HG02623 (cell line): ENCODE data around the gene PCDHGA5.
"Not testable (repeated sequence)": the region's sequence is repeated elsewhere in the genome, so short reads cannot be mapped to it uniquely, and the experiment has no call there.

ENCODE experiments used
- ATAC-seq: cut with Tn5 transposase; IDR thresholded peaks from one replicate; pipeline ENCODE4 v1.9.1; 2021; ENCODE audit warnings: moderate library complexity; ENCODE audit not compliant: unreplicated experiment

The PCDHGA5 gene

DNA sequence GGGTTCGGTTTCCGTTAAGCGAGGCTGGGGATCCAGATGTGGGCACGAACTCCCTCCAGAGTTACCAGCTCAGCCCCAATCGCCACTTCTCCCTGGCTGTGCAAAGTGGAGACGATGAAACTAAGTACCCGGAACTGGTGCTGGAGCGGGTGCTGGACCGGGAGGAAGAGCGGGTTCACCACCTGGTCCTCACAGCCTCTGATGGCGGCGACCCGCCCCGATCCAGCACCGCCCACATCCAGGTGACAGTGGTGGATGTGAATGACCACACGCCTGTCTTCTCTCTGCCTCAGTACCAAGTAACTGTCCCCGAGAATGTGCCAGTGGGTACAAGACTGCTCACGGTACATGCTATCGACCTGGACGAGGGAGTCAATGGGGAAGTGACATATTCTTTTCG, 19.4 kb downstream of the PCDHGA5 start:
- no peak for ATAC-seq

DNA sequence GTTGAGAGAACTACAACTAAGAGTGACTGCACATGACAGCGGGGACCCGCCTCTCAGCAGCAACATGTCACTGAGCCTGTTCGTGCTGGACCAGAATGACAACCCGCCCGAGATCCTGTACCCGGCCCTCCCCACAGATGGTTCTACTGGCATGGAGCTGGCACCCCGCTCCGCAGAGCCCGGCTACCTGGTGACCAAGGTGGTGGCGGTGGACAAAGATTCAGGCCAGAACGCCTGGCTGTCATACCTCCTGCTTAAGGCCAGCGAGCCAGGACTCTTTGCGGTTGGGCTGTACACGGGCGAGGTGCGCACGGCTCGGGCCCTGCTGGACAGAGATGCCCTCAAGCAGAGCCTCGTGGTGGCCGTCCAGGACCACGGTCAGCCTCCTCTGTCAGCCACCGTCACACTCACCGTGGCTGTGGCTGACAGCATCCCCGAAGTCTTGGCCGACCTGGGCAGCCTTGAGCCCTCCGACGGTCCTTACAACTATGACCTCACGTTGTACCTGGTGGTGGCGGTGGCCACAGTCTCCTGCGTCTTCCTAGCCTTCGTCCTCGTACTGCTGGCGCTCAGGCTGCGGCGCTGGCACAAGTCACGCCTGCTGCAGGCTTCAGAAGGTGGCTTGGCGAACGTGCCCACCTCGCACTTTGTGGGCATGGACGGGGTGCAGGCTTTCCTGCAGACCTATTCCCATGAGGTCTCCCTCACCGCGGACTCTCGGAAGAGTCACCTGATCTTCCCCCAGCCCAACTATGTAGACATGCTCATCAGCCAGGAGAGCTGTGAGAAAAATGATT, 20.7 kb downstream of the PCDHGA5 start:
- ATAC-seq, result no peak

DNA sequence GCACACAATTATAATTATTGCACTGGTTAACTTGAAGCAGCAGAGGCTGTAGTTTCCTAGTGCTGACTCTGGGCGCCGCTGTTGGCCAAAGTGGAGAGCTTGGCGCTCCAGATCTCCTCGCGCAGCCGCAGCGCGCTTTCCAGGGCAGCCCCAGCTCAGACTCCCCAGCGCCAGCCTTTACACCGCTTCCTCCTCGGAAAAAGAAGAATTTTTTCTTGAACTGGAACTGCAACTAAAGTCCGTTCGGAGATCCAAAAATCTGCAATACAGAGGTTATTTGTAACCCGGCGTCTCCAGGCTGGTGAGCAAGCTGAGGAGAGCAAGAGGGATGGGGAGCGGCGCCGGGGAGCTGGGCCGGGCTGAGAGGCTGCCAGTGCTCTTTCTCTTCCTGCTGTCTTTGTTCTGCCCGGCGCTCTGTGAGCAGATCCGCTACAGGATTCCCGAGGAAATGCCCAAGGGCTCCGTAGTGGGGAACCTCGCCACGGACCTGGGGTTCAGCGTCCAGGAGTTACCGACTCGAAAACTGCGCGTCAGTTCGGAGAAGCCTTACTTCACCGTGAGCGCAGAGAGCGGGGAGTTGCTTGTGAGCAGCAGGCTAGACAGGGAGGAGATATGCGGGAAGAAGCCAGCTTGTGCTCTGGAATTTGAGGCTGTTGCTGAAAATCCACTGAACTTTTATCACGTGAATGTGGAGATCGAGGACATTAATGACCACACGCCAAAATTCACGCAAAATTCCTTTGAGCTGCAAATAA, 23.8 kb downstream of the PCDHGA5 start, which contains the start of gene PCDHGB4:
TSS of gene PCDHGB4 (plus strand) at position 142 of the 755 bp plus-strand sequence. CDS start at position 329, 187 bp downstream.
- not testable (repeated sequence) for ATAC-seq

DNA sequence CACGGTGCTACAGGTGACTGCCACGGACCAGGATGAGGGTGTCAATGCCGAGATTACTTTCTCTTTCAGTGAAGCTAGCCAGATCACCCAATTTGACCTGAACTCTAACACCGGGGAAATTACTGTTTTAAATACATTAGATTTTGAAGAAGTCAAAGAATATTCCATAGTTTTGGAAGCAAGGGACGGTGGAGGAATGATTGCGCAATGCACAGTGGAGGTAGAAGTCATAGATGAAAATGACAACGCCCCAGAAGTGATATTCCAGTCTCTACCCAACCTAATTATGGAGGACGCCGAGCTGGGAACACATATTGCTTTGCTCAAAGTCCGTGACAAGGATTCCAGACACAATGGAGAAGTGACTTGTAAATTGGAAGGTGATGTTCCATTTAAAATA, 24.7 kb downstream of the PCDHGA5 start:
- ATAC-seq, result no peak

DNA sequence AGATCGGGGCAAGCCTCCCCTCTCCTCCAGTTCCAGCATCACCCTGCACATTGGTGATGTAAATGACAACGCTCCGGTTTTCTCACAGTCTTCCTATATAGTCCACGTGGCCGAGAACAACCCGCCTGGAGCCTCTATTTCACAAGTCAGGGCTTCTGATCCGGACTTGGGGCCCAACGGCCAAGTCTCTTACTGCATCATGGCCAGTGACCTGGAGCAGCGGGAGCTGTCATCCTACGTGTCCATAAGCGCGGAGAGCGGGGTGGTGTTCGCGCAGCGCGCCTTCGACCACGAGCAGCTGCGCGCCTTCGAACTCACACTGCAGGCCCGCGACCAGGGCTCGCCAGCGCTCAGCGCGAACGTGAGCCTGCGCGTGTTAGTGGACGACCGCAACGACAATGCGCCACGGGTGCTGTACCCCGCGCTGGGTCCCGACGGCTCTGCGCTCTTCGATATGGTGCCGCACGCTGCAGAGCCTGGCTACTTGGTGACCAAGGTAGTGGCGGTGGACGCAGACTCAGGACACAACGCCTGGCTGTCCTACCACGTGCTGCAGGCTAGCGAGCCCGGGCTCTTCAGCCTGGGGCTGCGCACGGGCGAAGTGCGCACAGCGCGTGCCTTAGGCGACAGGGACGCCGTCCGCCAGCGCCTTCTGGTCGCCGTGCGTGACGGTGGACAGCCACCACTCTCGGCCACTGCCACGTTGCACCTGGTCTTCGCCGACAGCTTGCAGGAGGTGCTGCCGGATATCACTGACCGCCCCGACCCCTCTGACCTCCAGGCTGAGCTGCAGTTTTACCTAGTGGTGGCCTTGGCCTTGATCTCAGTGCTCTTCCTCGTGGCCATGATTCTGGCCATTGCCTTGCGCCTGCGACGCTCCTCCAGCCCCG, 25.4 kb downstream of the PCDHGA5 start:
- ATAC-seq, result no peak

DNA sequence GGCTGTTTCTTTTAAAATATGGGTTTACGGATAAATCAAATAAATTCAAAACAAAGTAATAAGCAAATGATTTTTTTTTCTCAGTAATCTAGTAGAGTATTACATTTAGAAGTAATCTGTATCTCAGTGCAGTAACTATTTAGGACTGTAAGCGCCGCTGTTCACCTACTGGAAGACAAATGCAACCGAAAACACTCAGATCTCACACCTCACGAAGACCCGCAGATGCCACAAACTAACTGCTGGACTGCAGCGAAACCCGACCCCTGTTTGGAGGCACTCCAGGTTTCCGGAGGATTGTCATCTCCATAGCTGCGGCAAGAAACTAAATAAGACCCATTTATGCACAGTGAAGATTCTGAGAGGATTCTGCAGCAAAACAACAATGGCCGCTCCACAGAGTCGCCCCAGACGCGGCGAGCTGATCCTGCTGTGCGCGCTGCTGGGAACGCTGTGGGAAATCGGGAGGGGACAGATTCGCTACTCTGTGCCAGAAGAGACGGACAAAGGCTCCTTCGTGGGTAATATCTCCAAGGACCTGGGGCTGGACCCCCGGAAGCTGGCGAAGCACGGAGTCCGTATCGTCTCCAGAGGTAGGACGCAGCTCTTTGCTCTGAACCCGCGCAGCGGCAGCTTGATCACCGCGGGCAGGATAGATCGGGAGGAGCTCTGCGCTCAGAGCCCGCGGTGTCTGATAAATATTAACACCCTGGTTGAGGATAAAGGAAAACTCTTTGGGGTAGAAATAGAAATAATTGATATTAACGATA, 28.7 kb downstream of the PCDHGA5 start, which contains the start of gene PCDHGA8:
TSS of gene PCDHGA8 (plus strand) at position 205 of the 770 bp plus-strand sequence. CDS start at position 386, 181 bp downstream.
- ATAC-seq, result no peak

DNA sequence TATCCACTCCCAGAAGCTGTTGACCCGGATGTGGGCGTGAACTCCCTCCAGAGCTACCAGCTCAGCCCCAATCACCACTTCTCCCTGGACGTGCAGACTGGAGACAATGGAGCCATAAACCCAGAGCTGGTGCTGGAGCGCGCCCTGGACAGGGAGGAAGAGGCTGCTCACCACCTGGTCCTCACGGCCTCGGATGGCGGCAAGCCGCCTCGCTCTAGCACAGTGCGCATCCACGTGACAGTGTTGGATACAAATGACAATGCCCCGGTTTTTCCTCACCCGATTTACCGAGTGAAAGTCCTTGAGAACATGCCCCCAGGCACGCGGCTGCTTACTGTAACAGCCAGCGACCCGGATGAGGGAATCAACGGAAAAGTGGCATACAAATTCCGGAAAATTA, 29.3 kb downstream of the PCDHGA5 start:
- ATAC-seq, result no peak

DNA sequence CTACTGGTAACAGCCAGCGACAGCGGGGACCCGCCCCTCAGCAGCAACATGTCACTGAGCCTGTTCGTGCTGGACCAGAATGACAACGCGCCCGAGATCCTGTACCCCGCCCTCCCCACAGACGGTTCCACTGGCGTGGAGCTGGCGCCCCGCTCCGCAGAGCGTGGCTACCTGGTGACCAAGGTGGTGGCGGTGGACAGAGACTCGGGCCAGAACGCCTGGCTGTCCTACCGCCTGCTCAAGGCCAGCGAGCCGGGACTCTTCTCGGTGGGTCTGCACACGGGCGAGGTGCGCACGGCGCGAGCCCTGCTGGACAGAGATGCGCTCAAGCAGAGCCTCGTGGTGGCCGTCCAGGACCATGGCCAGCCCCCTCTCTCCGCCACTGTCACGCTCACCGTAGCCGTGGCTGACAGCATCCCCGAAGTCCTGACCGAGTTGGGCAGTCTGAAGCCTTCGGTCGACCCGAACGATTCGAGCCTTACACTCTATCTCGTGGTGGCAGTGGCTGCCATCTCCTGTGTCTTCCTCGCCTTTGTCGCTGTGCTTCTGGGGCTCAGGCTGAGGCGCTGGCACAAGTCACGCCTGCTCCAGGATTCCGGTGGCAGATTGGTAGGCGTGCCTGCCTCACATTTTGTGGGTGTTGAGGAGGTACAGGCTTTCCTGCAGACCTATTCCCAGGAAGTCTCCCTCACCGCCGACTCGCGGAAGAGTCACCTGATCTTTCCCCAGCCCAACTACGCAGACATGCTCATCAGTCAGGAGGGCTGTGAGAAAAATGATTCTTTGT, 30.6 kb downstream of the PCDHGA5 start:
- ATAC-seq, result not testable (repeated sequence)

DNA sequence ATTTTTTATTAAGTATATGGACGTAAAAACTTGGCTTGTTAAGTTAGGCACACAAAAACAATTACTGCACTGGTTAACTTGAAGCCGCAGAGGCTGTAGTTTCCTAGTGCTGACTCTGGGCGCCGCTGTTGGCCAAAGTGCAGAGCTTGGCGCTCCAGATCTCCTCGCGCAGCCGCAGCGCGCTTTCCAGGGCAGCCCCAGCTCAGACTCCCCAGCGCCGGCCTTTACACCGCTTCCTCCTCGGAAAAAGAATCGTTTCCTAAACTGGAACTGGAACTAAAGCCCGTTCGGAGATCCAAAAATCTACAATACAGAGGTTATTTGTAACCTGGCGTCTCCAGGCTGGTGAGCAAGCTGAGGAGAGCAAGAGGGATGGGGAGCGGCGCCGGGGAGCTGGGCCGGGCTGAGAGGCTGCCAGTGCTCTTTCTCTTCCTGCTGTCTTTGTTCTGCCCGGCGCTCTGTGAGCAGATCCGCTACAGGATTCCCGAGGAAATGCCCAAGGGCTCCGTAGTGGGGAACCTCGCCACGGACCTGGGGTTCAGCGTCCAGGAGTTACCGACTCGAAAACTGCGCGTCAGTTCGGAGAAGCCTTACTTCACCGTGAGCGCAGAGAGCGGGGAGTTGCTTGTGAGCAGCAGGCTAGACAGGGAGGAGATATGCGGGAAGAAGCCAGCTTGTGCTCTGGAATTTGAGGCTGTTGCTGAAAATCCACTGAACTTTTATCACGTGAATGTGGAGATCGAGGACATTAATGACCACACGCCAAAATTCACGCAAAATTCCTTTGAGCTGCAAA, 34.0 kb downstream of the PCDHGA5 start, which contains the start of gene PCDHGB5:
TSS of gene PCDHGB5 (plus strand) at position 192 of the 796 bp plus-strand sequence. CDS start at position 373, 181 bp downstream.
- peak; percentile 72 for ATAC-seq

DNA sequence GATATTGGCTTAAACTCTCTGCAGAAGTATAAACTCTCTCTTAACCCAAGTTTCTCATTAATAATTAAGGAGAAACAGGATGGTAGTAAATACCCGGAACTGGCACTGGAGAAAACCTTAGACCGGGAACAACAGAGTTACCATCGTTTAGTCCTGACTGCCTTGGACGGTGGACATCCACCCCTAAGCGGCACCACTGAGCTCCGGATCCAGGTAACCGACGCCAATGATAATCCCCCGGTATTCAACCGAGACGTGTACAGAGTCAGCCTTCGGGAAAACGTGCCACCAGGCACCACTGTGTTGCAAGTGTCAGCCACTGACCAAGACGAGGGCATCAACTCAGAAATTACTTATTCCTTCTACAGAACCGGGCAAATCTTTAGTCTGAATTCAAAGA, 34.6 kb downstream of the PCDHGA5 start:
- no peak for ATAC-seq

DNA sequence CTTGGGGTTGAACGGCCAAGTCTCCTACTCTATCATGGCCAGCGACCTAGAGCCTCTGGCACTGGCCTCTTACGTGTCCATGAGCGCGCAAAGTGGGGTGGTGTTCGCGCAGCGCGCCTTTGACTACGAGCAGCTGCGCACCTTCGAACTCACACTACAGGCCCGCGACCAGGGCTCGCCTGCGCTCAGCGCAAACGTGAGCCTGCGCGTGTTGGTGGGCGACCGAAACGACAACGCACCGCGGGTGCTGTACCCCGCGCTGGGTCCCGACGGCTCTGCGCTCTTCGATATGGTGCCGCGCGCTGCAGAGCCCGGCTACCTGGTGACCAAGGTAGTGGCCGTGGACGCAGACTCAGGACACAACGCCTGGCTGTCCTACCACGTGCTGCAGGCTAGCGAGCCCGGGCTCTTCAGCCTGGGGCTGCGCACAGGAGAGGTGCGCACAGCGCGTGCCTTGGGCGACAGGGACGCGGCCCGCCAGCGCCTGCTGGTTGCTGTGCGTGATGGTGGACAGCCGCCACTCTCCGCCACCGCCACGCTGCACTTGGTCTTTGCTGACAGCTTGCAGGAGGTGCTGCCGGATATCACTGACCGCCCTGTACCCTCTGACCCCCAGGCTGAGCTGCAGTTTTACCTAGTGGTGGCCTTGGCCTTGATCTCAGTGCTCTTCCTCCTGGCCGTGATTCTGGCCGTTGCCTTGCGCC, 35.7 kb downstream of the PCDHGA5 start:
- no peak for ATAC-seq

DNA sequence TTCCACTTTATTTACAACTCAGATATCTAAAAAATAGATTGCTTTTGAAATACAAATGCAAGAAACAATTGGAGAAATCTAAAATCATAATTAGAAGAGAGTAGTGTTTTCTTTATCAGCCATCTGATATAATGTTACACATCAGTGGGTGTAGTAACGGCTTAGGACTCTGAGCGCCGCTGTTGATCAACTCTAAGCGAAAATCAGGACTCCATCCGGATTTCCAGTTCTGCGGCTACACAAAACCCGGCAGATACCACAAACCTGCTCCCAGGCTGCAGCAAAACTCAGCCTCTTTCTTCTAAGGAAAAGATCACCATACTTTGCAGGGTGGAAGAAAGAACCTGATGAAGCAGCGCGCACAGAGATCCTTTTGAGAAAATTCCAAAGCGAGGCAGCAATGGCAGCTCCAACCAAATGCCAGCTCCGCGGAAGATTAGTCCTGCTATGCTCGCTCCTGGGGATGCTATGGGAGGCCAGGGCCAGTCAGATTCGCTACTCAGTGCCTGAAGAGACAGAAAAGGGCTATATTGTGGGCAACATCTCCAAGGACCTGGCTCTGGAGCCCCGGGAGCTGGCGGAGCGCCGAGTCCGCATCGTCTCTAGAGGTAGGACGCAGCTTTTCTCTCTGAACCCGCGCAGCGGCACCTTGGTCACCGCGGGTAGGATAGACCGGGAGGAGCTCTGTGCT, 38.7 kb downstream of the PCDHGA5 start, which contains the start of gene PCDHGA9:
TSS of gene PCDHGA9 (plus strand) at position 226 of the 691 bp plus-strand sequence. CDS start at position 401, 175 bp downstream.
- ATAC-seq, result no peak

DNA sequence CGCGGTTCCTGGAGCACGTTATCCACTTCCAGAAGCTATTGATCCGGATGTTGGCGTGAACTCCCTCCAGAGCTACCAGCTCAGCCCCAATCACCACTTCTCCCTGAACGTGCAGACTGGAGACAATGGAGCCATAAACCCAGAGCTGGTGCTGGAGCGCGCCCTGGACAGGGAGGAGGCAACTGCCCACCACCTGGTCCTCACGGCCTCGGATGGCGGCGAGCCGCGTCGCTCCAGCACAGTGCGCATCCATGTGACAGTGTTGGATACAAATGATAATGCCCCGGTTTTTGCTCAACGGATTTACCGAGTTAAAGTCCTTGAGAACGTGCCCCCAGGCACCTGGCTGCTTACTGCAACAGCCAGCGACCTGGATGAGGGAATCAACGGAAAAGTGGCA, 39.4 kb downstream of the PCDHGA5 start:
- no peak for ATAC-seq

DNA sequence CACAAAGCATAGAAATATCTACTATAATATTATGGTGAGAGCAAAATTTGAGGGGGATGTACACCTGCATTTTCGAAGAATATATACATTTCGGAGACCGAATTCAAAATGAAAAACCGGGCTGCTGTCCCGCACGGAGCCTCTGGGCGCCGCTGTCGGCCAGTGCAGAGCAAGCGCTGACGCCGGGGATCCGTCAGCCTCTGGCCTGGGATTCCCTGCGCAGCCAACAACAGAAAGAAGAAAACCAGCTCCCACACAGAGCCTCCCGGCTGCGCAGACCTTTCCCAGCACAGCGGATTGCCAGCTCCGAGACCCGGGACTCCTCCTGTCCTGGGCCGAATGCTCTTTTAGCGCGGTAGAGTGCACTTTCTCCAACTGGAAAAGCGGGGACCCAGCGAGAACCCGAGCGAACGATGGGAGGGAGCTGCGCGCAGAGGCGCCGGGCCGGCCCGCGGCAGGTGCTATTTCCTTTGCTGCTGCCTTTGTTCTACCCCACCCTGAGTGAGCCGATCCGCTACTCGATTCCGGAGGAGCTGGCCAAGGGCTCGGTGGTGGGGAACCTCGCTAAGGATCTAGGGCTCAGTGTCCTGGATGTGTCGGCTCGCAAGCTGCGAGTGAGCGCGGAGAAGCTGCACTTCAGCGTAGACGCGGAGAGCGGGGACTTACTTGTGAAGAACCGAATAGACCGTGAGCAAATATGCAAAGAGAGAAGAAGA, 44.0 kb downstream of the PCDHGA5 start, which contains the start of gene PCDHGB6:
TSS of gene PCDHGB6 (plus strand) at position 232 of the 716 bp plus-strand sequence. CDS start at position 414, 182 bp downstream.
- ATAC-seq, result not testable (repeated sequence)

DNA sequence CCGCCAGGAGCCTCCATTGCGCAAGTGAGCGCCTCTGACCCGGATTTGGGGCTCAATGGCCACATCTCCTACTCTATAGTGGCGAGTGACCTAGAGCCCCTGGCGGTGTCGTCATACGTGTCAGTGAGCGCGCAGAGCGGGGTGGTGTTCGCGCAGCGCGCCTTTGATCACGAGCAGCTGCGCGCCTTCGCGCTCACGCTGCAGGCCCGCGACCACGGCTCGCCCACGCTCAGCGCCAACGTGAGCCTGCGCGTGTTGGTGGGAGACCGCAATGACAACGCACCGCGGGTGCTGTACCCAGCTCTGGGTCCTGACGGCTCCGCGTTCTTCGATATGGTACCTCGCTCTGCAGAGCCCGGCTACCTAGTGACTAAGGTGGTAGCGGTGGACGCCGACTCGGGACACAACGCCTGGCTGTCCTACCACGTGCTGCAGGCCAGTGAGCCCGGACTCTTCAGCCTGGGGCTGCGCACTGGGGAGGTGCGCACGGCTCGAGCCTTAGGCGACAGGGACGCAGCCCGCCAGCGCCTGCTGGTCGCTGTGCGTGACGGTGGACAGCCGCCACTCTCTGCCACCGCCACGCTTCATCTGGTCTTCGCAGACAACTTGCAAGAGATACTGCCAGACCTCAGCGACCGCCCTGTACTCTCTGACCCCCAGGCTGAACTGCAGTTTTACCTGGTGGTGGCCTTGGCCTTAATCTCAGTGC, 45.8 kb downstream of the PCDHGA5 start:
- ATAC-seq, result no peak

DNA sequence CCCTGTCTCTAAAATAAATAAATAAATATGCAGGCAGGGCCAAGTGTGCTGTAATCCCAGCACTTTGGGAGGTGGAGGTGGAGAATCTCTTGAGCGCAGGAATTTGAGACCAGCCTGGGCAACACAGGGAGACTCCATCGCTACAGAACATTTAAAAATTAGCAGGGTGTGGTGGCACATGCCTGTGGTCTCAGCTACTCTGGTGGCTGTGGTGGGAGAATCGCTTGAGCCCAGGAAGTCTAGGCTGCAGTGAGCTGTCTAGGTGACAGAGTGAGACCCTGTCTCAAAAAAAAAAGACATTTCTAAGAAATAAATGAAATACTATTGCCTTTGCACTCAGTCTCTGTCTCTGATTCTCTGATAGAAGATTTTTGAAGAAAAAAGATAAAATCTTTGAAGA, 47.6 kb downstream of the PCDHGA5 start:
- ATAC-seq, result no peak
